H1 (cell line): ENCODE measurements around the gene ABI2. TPM values are rescaled to one million over a fixed set of nuclear protein-coding genes. Genes with fewer than 3 reads are reported as not detected.

Source experiments
- CTCF ChIA-PET: fragments of 300-600 bp; sonication (Branson Sonifier 250); formaldehyde crosslinking; loops from one replicate; lab custom pipeline; 2021; ENCODE audit not compliant: partially characterized antibody; lab: Charles Lee
- POLR2A ChIA-PET: fragments of 300-600 bp; sonication (Branson Sonifier 250); formaldehyde crosslinking; loops from one replicate; lab custom pipeline; 2021; ENCODE audit warnings: inconsistent platforms; ENCODE audit not compliant: partially characterized antibody; lab: Charles Lee
- DNase-seq, 2 experiments: peaks; one replicate each; pipeline versions ENCODE4 v3.0.0 to v3.0.0-alpha.2; 2010 to 2022; ENCODE audit warnings: low spot score in 2 of 2, low read depth in 1 of 2, mixed read lengths in 1 of 2
- FAIRE-seq: peaks from 2 replicates; lab custom pipeline; 2011; peaks lifted over from hg19 to GRCh38; lab: Jason Lieb, UNC
- H2AFZ ChIP-seq: 2 replicates; pipeline ENCODE4 v1.8.1; 2012; ENCODE audit warnings: low read length, inconsistent platforms
- H2AK5ac ChIP-seq: 2 replicates; pipeline ENCODE4 v1.6.1; 2013; ENCODE audit warnings: low read depth, low read length
- H2BK120ac ChIP-seq: replicated peaks from 2 replicates; pipeline ENCODE3; 2013; ENCODE audit warnings: low read depth, low read length, inconsistent platforms
- H2BK12ac ChIP-seq: 2 replicates; pipeline ENCODE4 v1.6.1; 2013; ENCODE audit warnings: low read depth, low read length
- H2BK15ac ChIP-seq: 2 replicates; pipeline ENCODE4 v1.6.1; 2013; ENCODE audit warnings: low read length
- H2BK20ac ChIP-seq: 2 replicates; pipeline ENCODE4 v1.6.1; 2013; ENCODE audit warnings: low read length
- H2BK5ac ChIP-seq: 2 replicates; pipeline ENCODE4 v1.6.1; 2013; ENCODE audit warnings: low read depth, low read length
- H3K14ac ChIP-seq: 2 replicates; pipeline ENCODE4 v1.6.1; 2013; ENCODE audit warnings: inconsistent platforms; ENCODE audit not compliant: insufficient read length
- H3K18ac ChIP-seq: 2 replicates; pipeline ENCODE4 v1.6.1; 2013; ENCODE audit warnings: low read length; ENCODE audit errors: extremely low read depth
- H3K23ac ChIP-seq: 2 replicates; pipeline ENCODE4 v1.6.1; 2013; ENCODE audit warnings: inconsistent platforms; ENCODE audit not compliant: insufficient read length
- H3K23me2 ChIP-seq: 2 replicates; pipeline ENCODE4 v1.6.1; 2013; ENCODE audit warnings: low read depth, low read length
- H3K27ac ChIP-seq: 2 replicates; pipeline ENCODE4 v1.6.1; 2011; ENCODE audit warnings: low read depth, low read length, inconsistent platforms
- H3K27me3 ChIP-seq, 4 experiments: replicated peaks in 1 of 4; 1 replicate in 1 of 4; 2 replicates in 3 of 4; pipeline versions ENCODE4 v1.6.1 to v1.8.1; 2011 to 2013; ENCODE audit warnings: low read length in 3 of 4, mild to moderate bottlenecking in 3 of 4, inconsistent platforms in 2 of 4, mixed read lengths in 2 of 4, moderate library complexity in 1 of 4; ENCODE audit not compliant: control insufficient read depth in 3 of 4, insufficient read depth in 3 of 4; ENCODE audit errors: extremely low read depth in 1 of 4
- H3K36me3 ChIP-seq, 4 experiments: 2 replicates each; pipeline versions ENCODE4 v1.6.1 to v1.8.1; 2011 to 2013; ENCODE audit warnings: mild to moderate bottlenecking in 4 of 4, low read length in 3 of 4, moderate library complexity in 2 of 4, control low read depth in 1 of 4, inconsistent platforms in 1 of 4; ENCODE audit not compliant: insufficient read depth in 4 of 4, control insufficient read depth in 2 of 4
- H3K4ac ChIP-seq: replicated peaks from 2 replicates; pipeline ENCODE3; 2013; ENCODE audit warnings: low read length, low read depth, mixed read lengths, inconsistent platforms; ENCODE audit not compliant: insufficient read length
- H3K4me1 ChIP-seq, 4 experiments: replicated peaks in 1 of 4; 1 replicate in 1 of 4; 2 replicates in 3 of 4; pipeline versions ENCODE4 v1.6.1 to v1.8.1; 2011 to 2013; ENCODE audit warnings: low read length in 3 of 4, inconsistent platforms in 2 of 4, mixed read lengths in 1 of 4; ENCODE audit not compliant: insufficient read depth in 4 of 4, control insufficient read depth in 3 of 4
- H3K4me2 ChIP-seq, 2 experiments: 2 replicates each; pipeline versions ENCODE4 v1.6.1 to v1.8.1; 2011 to 2013; ENCODE audit warnings: low read depth in 2 of 2, low read length in 2 of 2, control low read depth in 1 of 2, inconsistent platforms in 1 of 2, mild to moderate bottlenecking in 1 of 2; ENCODE audit not compliant: insufficient read depth in 1 of 2
- H3K4me3 ChIP-seq, 4 experiments: fragments of 200-600, 300-600 bp in 1 of 4; sonication (generic), shearing (Covaris generic), sonication (Bioruptor Twin) in 1 of 4; 2 replicates each; pipeline versions ENCODE4 v1.5.1 to v1.8.1; 2011 to 2016; ENCODE audit warnings: low read length in 4 of 4, low read depth in 3 of 4, control low read depth in 2 of 4, inconsistent platforms in 2 of 4, mild to moderate bottlenecking in 2 of 4, mixed read lengths in 1 of 4, moderate library complexity in 1 of 4; ENCODE audit not compliant: insufficient read depth in 2 of 4; ENCODE audit errors: extremely low read depth in 1 of 4
- H3K56ac ChIP-seq: replicated peaks from 2 replicates; pipeline ENCODE3; 2013; ENCODE audit warnings: low read depth, mild to moderate bottlenecking, mixed read lengths, low read length, inconsistent platforms; ENCODE audit not compliant: insufficient read length
- H3K79me1 ChIP-seq: 2 replicates; pipeline ENCODE4 v1.6.1; 2013; ENCODE audit warnings: low read depth, low read length, control low read depth
- H3K79me2 ChIP-seq, 2 experiments: 2 replicates each; pipeline versions ENCODE4 v1.6.1 to v1.8.1; 2012 to 2013; ENCODE audit warnings: low read length in 2 of 2, mild to moderate bottlenecking in 2 of 2, inconsistent platforms in 1 of 2; ENCODE audit not compliant: insufficient read depth in 2 of 2, control insufficient read depth in 1 of 2
- H3K9ac ChIP-seq, 4 experiments: replicated peaks in 1 of 4; 1 replicate in 1 of 4; 2 replicates in 3 of 4; pipeline versions ENCODE4 v1.6.1 to v1.8.1; 2011 to 2013; ENCODE audit warnings: low read depth in 3 of 4, low read length in 3 of 4, control low read depth in 2 of 4, mild to moderate bottlenecking in 2 of 4, moderate library complexity in 2 of 4, inconsistent platforms in 1 of 4; ENCODE audit errors: extremely low read depth in 1 of 4
- H3K9me3 ChIP-seq, 2 experiments: 2 replicates each; pipeline versions ENCODE4 v1.6.1 to v1.8.1; 2012 to 2013; ENCODE audit warnings: mild to moderate bottlenecking in 2 of 2, moderate library complexity in 2 of 2, control low read depth in 1 of 2, inconsistent platforms in 1 of 2, low read depth in 1 of 2, low read length in 1 of 2, mixed read lengths in 1 of 2; ENCODE audit not compliant: insufficient read depth in 2 of 2
- H4K20me1 ChIP-seq, 2 experiments: replicated peaks in 1 of 2; 2 replicates each; pipeline versions ENCODE3 to v1.8.1; 2011 to 2013; ENCODE audit warnings: inconsistent platforms in 2 of 2, low read length in 2 of 2, mild to moderate bottlenecking in 1 of 2; ENCODE audit not compliant: insufficient read depth in 2 of 2, control insufficient read depth in 1 of 2
- H4K5ac ChIP-seq: 2 replicates; pipeline ENCODE4 v1.6.1; 2013; ENCODE audit warnings: low read length, low read depth, mixed read lengths, inconsistent platforms; ENCODE audit not compliant: insufficient read length
- H4K8ac ChIP-seq: 2 replicates; pipeline ENCODE4 v1.8.0; 2013; ENCODE audit warnings: mild to moderate bottlenecking, moderate library complexity, low read length, inconsistent platforms; ENCODE audit not compliant: insufficient read depth; ENCODE audit errors: extremely low read depth
- H4K91ac ChIP-seq: replicated peaks from 2 replicates; pipeline ENCODE3; 2013; ENCODE audit warnings: low read length, mixed read lengths, inconsistent platforms; ENCODE audit not compliant: insufficient read length
- CTBP2 ChIP-seq: IDR thresholded peaks from 2 replicates; pipeline ENCODE4 v1.7.0; 2011; ENCODE audit warnings: borderline replicate concordance, mild to moderate bottlenecking, moderate library complexity, mixed read lengths, low read length; ENCODE audit not compliant: insufficient read depth, insufficient read length
- JUND ChIP-seq: IDR thresholded peaks from 2 replicates; pipeline ENCODE4 v1.6.1; 2011; ENCODE audit warnings: mild to moderate bottlenecking, improper control_type of control experiment, low read length
- WGBS, 2 experiments: shearing (Covaris generic) in 1 of 2; methylation state at CpG; one replicate each; pipeline versions ENCODE4 v1.1.6 to v1.1.7; 2013 to 2015; ENCODE audit warnings: low lambda C conversion rate in 2 of 2, mixed read lengths in 2 of 2, inconsistent platforms in 1 of 2, low coverage in 1 of 2, missing lambda C conversion rate in 1 of 2; ENCODE audit not compliant: insufficient replicate concordance in 2 of 2, insufficient coverage in 1 of 2, insufficient read length in 1 of 2; ENCODE audit errors: extremely low coverage in 1 of 2, missing lambda C conversion rate in 1 of 2; 5-methylcytosine and 5-hydroxymethylcytosine counted together
- polyA plus RNA-seq, 7 experiments: library from polyadenylated mRNA; depleted of rRNA in 3 of 7; stranded (reverse) in 5 of 7; unstranded in 2 of 7; fragments of >200 nt in 5 of 7; fragments of 200-250 nt in 2 of 7; gene quantifications; 1 replicate in 5 of 7; 2 replicates in 1 of 7; 4 replicates in 1 of 7; pipeline versions ENCODE4 v1.2.1 to v1.2.3, GENCODE V29; 2011 to 2013; ENCODE audit warnings: missing spikeins in 2 of 7, mixed read lengths in 2 of 7
- total RNA-seq: library from RNA; stranded (reverse); fragmentation: NEBNext Ultra II Directional; extraction: Animal tissue kit (Norgen Biotek cat#: 25700); gene quantifications from 2 replicates; pipeline ENCODE4 v1.2.1, GENCODE V29; 2021

ABI2 gene
- total and polyA plus RNA-seq, 2 of the 8 experiments (the other 6 are each of a cell fraction or from before 2014, with no cell fraction given), result 62.3 to 118 TPM

DNA sequence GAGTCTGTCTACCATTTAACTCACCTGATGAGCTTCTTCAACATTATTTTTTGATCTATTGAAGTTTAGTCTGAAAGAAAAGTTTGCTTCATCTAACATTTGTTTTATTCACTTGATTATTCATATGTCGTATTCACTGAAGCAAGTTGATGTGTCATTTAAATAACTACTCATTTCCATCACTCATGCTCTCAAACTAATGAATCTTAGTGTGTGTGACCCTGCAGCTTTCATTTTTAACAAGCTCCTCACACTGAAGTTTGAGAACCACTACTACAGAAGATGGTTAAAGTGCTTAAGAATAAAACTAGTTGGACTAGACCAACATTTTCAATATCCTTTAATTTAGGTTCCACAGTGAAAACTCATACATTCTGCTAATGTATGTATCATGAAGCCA lies 1.8 kb upstream of the ABI2 start:
- peaks cover 4% of the 10 kb centered on the region; the same call in 1 of the 2 replicates for H3K23me2 ChIP-seq
- H3K4me2 ChIP-seq, result no peak overlapping the region; a peak in 1 of 4 replicates
- no peak overlapping the region for H3K4me3 ChIP-seq
- no peak overlapping the region for H4K91ac ChIP-seq
- no peak overlapping the region for H2BK120ac ChIP-seq
- no peak overlapping the region for H2AK5ac ChIP-seq
- POLR2A ChIA-PET, result interaction anchor here (0.6 to 3.9 kb wide), 4 partner anchors 10 to 68 kb away, joined by 3 to 40 read pairs (median 3); no protein-coding TSS in a partner anchor
- WGBS, 2 experiments, result 100% methylated on average over 1 of the region's 1 CpG; no CpG with 5 or more reads in 1 of the 2 experiments
- H3K14ac ChIP-seq, result no peak overlapping the region
- H4K8ac ChIP-seq, result no peak overlapping the region
- FAIRE-seq (no peak), DNase-seq (no peak)
- no peaks in the 10 kb centered on the region for H3K9me3 ChIP-seq
- H3K23ac ChIP-seq, result no peak overlapping the region
- H4K20me1 ChIP-seq, result peaks cover 1 to 3% of the 10 kb centered on the region in 2 experiments
- no peak overlapping the region for H3K9ac ChIP-seq
- no peak overlapping the region for H3K4ac ChIP-seq
- no peak overlapping the region for H2BK20ac ChIP-seq
- H4K5ac ChIP-seq, result no peak overlapping the region
- no peaks in the 10 kb centered on the region; the same call in 1 of the 2 replicates for H3K79me1 ChIP-seq
- no peak overlapping the region for H2BK12ac ChIP-seq
- CTCF ChIA-PET, result interaction anchor here (0.9 kb wide), 1 partner anchor 18 kb away, joined by 3 read pairs; no protein-coding TSS in a partner anchor
- no peak overlapping the region for H2BK15ac ChIP-seq
- H3K27me3 ChIP-seq, result no peaks in the 10 kb centered on the region
- H3K4me1 ChIP-seq, result peaks cover 0 to 2% (median 0%) of the 10 kb centered on the region in 4 experiments; a peak in 1 of 7 replicates
- peaks cover 14 to 26% of the 10 kb centered on the region in 2 experiments for H3K79me2 ChIP-seq
- no peak overlapping the region for H2BK5ac ChIP-seq
- no peak for TF ChIP-seq JUND
- TF ChIP-seq CTBP2, result no peak
- H3K56ac ChIP-seq, result no peak overlapping the region
- H3K18ac ChIP-seq, result no peak overlapping the region
- no peak overlapping the region for H3K27ac ChIP-seq
- no peak overlapping the region for H2AFZ ChIP-seq
- H3K36me3 ChIP-seq, result no peaks in the 10 kb centered on the region
